Heart left ventricle (tissue), 16 donors: ENCODE data around the gene RALGPS1. TPM values are rescaled to one million over a fixed set of nuclear protein-coding genes. Genes with fewer than 3 reads are reported as not detected.
"Not testable (repeated sequence)": the region's sequence is repeated elsewhere in the genome, so short reads cannot be mapped to it uniquely, and the experiment has no call there.

Experiments
- ATAC-seq, 4 donors: fragments of 200-7000 bp; cut with Tn5 transposase; one replicate each; pipeline ENCODE4 v1.9.1; 2020 to 2022; ENCODE audit warnings: moderate library complexity in 4 of 4, mild to moderate bottlenecking in 3 of 4, moderate number of reproducible peaks in 1 of 4
- DNase-seq, 5 donors: peaks; one replicate each; pipeline ENCODE4 v3.0.0-alpha.2; 2020
- H3K27ac ChIP-seq, 12 donors: fragments of 200-600 bp; sonication (generic) in 4 of 12; one replicate each; pipeline versions ENCODE4 v1.5.0 to v1.8.0; 2016 to 2022; ENCODE audit warnings: mild to moderate bottlenecking in 2 of 12
- H3K27me3 ChIP-seq, 9 donors: fragments of 200-600 bp; sonication (generic) in 2 of 9; one replicate each; pipeline versions ENCODE4 v1.5.1 to v1.8.0; 2016 to 2022; ENCODE audit warnings: mild to moderate bottlenecking in 3 of 9
- H3K36me3 ChIP-seq, 9 donors: fragments of 200-600 bp; sonication (generic) in 2 of 9; one replicate each; pipeline versions ENCODE4 v1.5.0 to v1.8.0; 2018 to 2022; ENCODE audit warnings: mild to moderate bottlenecking in 2 of 9
- H3K4me1 ChIP-seq, 12 donors: fragments of 200-600 bp; sonication (generic) in 4 of 12; one replicate each; pipeline versions ENCODE4 v1.5.0 to v1.8.0; 2016 to 2022; ENCODE audit warnings: mild to moderate bottlenecking in 3 of 12
- H3K4me3 ChIP-seq, 12 donors: fragments of 200-600 bp; sonication (generic) in 4 of 12; one replicate each; pipeline versions ENCODE4 v1.5.0 to v1.8.0; 2017 to 2022; ENCODE audit warnings: mild to moderate bottlenecking in 9 of 12, moderate library complexity in 4 of 12
- H3K9me3 ChIP-seq, 12 donors: fragments of 200-600 bp; sonication (generic) in 4 of 12; one replicate each; pipeline versions ENCODE4 v1.5.0 to v1.8.0; 2016 to 2022; ENCODE audit warnings: mild to moderate bottlenecking in 1 of 12
- CTCF ChIP-seq, 12 donors: fragments of 200-600 bp; sonication (generic) in 4 of 12; IDR thresholded peaks; one replicate each; pipeline versions ENCODE4 v1.5.0 to v1.8.0; 2018 to 2022; ENCODE audit warnings: antibody characterized with exemption in 12 of 12, mild to moderate bottlenecking in 5 of 12
- POLR2A ChIP-seq, 2 donors: fragments of 450-650 bp; IDR thresholded peaks; one replicate each; pipeline ENCODE4 v1.6.1; 2017; ENCODE audit warnings: antibody characterized with exemption in 2 of 2, mild to moderate bottlenecking in 2 of 2, moderate library complexity in 2 of 2
- WGBS, 4 donors: extraction: QIAGEN DNeasy Blood & Tissue Kit in 2 of 4; methylation state at CpG; one replicate each; pipeline versions ENCODE4 v1.1.5 to v1.1.7; 2013 to 2018; 5-methylcytosine and 5-hydroxymethylcytosine counted together
- intact Hi-C, 10 donors: fragments of 100-400 bp; cut with DNase I; formaldehyde crosslinking; loops; one replicate each; pipeline versions ENCODE4 v1.11.1 to v1.14.2; 2022
- polyA plus RNA-seq, 2 donors: library from polyadenylated mRNA; stranded (reverse); fragments of 200-250 nt; gene quantifications; one replicate each; pipeline ENCODE4 v1.2.3, GENCODE V29; 2013
- total RNA-seq, 9 donors: library from RNA; depleted of rRNA in 2 of 9; stranded (reverse); fragments of >200 nt in 2 of 9; fragmentation: NEBNext Ultra II Directional in 3 of 9; extraction: Animal tissue kit (Norgen Biotek cat#: 25700) in 3 of 9; gene quantifications; one replicate each; pipeline versions ENCODE4 v1.1.0 to v1.2.4, GENCODE V29; 2016 to 2023
- donor health status: ischemic (EF 13 %, LVEDD 7.1; RV severe dilation, severe dysfunction).
- donor health status: healthy with polysubstance abuse.
- donor health status: DM: no; HTN: yes; CAD: no.
- donor health status: DM: no; HTN: no; CAD: no.
- donor health status: ischemic (EF 25% LVEDD 6.9; RV normal size, moderate dysfunction).
- donor health status: ischemic (EF 25% LVEDD 5.7; RV mildly dilated, moderate dysfunction).
- donor health status: healthy.
- donor health status: DM: yes; HTN: yes; CAD: no.
- donor health status: ischemic (EF 35%, LVEDD 5.7; RV mildly dilated, moderate dysfunction).
- donor health status: nonischemic (EF 11% LVEDD 7.7; RV severe dilation, severe dysfunction).
- donor health status: DM: yes; HTN: yes; CAD: no.
- donor health status: PGD.
- donor health status: ischemic (EF 29% LVEDD 5.4; RV normal size, mild dysfunction).
- donor health status: nonischemic (EF 23%, LVEDD 6.1; RV moderate dilation, normal function).

Gene RALGPS1
- total and polyA plus RNA-seq, 11 donors: 8.0 to 21.8 (median 14.4) TPM

- H3K36me3 ChIP-seq: no peaks in the 10 kb centered on the region
- no peak for DNase-seq
- no peak overlapping the region for H3K4me3 ChIP-seq
- no peaks in the 10 kb centered on the region for H3K9me3 ChIP-seq
- peaks cover 0 to 10% (median 2%) of the 10 kb centered on the region in 12 donors for H3K4me1 ChIP-seq
- WGBS, 4 donors: 77 to 88% (median 82%) methylated on average over 3 of the region's 3 CpGs
- intact Hi-C loops: no loop called here
- peak overlapping the region in 1 of 12 donors; percentile 48 for H3K27ac ChIP-seq
- TF ChIP-seq POLR2A (IDR thresholded peaks at IDR 0.05) (no peak), CTCF (IDR thresholded peaks at IDR 0.05) (no peak)
- ATAC-seq: no peak
- no peaks in the 10 kb centered on the region for H3K27me3 ChIP-seq
Measured at GRCh38 chr9:127014910-127015540, 100.4 kb downstream of the RALGPS1 start.

- ATAC-seq: no peak
- Histone ChIP-seq H3K36me3 (no peaks in the 10 kb centered on the region), H3K27me3 (no peaks in the 10 kb centered on the region), H3K9me3 (no peaks in the 10 kb centered on the region), H3K4me1 (peaks cover 0 to 13% (median 6%) of the 10 kb centered on the region in 12 donors), H3K27ac (no peak overlapping the region), H3K4me3 (no peak overlapping the region)
- TF ChIP-seq POLR2A (IDR thresholded peaks at IDR 0.05) (no peak), CTCF (IDR thresholded peaks at IDR 0.05) (no peak)
- no peak for DNase-seq
- intact Hi-C loops: no loop called here
- WGBS, 4 donors: 80 to 88% (median 84%) methylated on average over 4 of the region's 4 CpGs
Measured at GRCh38 chr9:127015921-127016512, 101.4 kb downstream of the RALGPS1 start.

DNA sequence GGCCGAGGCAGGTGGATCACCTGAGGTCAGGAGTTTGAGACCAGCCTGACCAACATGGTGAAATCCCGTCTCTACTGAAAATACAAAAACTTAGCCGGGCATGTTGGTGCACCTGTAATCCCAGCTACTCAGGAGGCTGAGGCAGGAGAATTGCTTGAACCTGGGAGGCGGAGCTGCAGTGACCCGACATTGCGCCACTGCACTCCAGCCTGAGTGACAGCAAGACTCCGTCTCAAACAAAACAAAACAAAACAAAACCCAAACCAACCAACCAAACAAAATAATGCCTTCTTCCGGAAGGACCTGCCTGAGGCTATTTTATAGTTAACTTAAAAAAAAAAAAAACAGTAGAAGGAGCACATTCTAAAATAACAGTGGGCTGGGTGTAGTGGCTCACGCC lies 103.4 kb downstream of the RALGPS1 start:
- H3K27me3 ChIP-seq, H3K9me3 ChIP-seq, DNase-seq, H3K36me3 ChIP-seq, H3K27ac ChIP-seq, ATAC-seq, H3K4me3 ChIP-seq, intact Hi-C loops: not testable (repeated sequence)
- 94 to 98% (median 96%) methylated on average over 9 of the region's 9 CpGs for WGBS, 4 donors
- peaks cover 4 to 30% (median 21%) of the 10 kb centered on the region in 12 donors for H3K4me1 ChIP-seq

- TF ChIP-seq CTCF (IDR thresholded peaks at IDR 0.05) (no peak), POLR2A (IDR thresholded peaks at IDR 0.05) (no peak)
- 92 to 97% (median 94%) methylated on average over 2 of the region's 2 CpGs for WGBS, 4 donors
- ATAC-seq (no peak), DNase-seq (no peak)
- Histone ChIP-seq H3K36me3 (no peaks in the 10 kb centered on the region), H3K27ac (no peak overlapping the region), H3K4me1 (peaks cover 4 to 38% (median 26%) of the 10 kb centered on the region in 12 donors), H3K9me3 (no peaks in the 10 kb centered on the region), H3K27me3 (no peaks in the 10 kb centered on the region), H3K4me3 (no peak overlapping the region)
- intact Hi-C loops: no loop called here
Measured at GRCh38 chr9:127018935-127019334, 104.4 kb downstream of the RALGPS1 start.
